Effector memory CD4-positive, alpha-beta T cell (primary cell): Measurements from ENCODE around the gene SORCS3.

Experiments
- DNase-seq, 3 donors: peaks; one replicate each; pipeline ENCODE4 v3.0.0-alpha.2; 2020
- H3K27ac ChIP-seq: 2 replicates; pipeline ENCODE4 v1.7.0; 2013; ENCODE audit warnings: mild to moderate bottlenecking, low read length, moderate library complexity; ENCODE audit not compliant: insufficient read depth, poor library complexity, severe bottlenecking
- H3K27me3 ChIP-seq: replicated peaks from 2 replicates; pipeline ENCODE4 v1.7.0; 2013; ENCODE audit warnings: mild to moderate bottlenecking, low read length; ENCODE audit not compliant: insufficient read depth, control insufficient read depth, poor library complexity, severe bottlenecking
- H3K36me3 ChIP-seq: 2 replicates; pipeline ENCODE4 v1.7.0; 2013; ENCODE audit warnings: mild to moderate bottlenecking, low read length, moderate library complexity; ENCODE audit not compliant: control insufficient read depth, insufficient read depth
- H3K4me1 ChIP-seq: 2 replicates; pipeline ENCODE4 v1.7.0; 2013; ENCODE audit warnings: low read length, mild to moderate bottlenecking; ENCODE audit not compliant: control insufficient read depth, insufficient read depth, poor library complexity, severe bottlenecking
- H3K4me3 ChIP-seq: 2 replicates; pipeline ENCODE4 v1.7.0; 2013; ENCODE audit warnings: low read length, low read depth, mild to moderate bottlenecking; ENCODE audit not compliant: insufficient read depth, poor library complexity, severe bottlenecking
- H3K9me3 ChIP-seq: 2 replicates; pipeline ENCODE4 v1.7.0; 2013; ENCODE audit warnings: mild to moderate bottlenecking, low read length, moderate library complexity; ENCODE audit not compliant: control insufficient read depth

The SORCS3 gene

GRCh38 chr10:105010411-105011121 is 369.5 kb downstream of the SORCS3 start:
- Histone ChIP-seq H3K4me3 (no peak overlapping the region), H3K36me3 (no peaks in the 10 kb centered on the region), H3K9me3 (no peaks in the 10 kb centered on the region), H3K27me3 (no peaks in the 10 kb centered on the region), H3K4me1 (no peaks in the 10 kb centered on the region), H3K27ac (no peak overlapping the region)
- DNase-seq, result no peak

GRCh38 chr10:105017116-105017515 is 376.0 kb downstream of the SORCS3 start:
- Histone ChIP-seq H3K27me3 (no peaks in the 10 kb centered on the region), H3K4me3 (no peak overlapping the region), H3K4me1 (no peaks in the 10 kb centered on the region), H3K27ac (no peak overlapping the region), H3K9me3 (no peaks in the 10 kb centered on the region), H3K36me3 (no peaks in the 10 kb centered on the region)
- DNase-seq, result no peak

DNA sequence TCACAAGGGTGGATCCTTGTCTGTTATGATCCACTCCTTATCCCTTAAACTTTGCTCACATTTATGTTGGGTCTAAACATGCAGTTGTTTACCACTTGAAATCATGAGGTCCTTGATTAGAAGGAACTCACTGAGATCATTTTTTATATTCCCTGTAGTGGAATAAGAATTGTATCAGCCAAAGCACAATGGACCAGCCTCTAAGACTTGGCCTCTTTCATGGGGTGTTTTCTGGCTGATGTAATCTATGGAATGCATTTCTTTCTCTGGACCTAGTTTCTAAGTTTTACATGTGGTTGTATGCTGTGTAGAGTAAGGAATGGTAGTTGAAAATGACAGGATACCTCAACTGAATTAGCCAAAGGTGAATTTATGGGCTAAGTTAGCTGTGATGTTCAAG is 376.6 kb downstream of the SORCS3 start:
- H3K4me1 ChIP-seq, result no peaks in the 10 kb centered on the region
- no peak overlapping the region for H3K4me3 ChIP-seq
- no peaks in the 10 kb centered on the region for H3K27me3 ChIP-seq
- H3K9me3 ChIP-seq, result no peaks in the 10 kb centered on the region
- H3K36me3 ChIP-seq, result no peaks in the 10 kb centered on the region
- no peak for DNase-seq
- no peak overlapping the region for H3K27ac ChIP-seq

DNA sequence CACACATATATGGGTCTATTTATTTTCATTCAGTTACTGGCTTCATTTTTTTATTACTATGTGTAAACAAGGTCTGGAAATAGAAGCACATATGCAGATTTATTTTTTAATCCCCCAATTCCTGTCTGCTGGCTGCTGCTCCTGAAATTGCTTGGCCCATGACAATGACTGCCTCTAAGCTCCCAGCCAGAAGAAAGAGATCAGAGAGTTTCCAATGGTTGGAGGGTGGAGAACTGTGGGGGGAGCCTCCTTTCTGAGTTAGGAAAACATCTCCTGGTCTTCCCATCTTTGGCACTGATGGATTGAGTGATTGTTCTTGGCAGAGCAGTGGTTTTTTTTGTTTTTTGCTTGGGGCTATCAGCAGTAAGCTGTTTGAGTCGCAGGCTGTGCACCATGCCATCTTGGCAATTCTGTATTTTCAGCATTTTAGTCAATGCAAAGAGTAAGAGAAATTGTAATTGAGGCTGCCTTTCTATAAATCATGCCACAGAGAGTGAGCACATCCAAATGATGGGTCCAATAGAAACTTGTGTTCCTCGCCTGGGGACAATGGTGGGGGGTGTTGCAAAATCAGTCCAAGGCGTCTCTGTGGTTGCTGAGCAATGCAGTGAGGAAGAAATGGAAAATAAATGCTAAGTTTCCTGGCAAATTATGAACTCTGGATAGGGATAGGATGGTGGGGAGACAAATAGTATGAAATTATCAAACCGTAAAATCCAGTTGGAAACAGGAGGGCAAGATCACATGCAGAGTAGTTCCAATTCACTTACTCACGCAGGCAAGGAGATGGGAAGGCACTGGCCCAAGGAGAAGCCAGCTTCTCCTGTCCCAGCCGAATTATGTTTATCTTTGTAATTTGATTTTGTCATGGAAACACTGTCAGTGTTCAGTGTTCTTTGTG is 382.4 kb downstream of the SORCS3 start:
- DNase-seq, result no peak
- H3K36me3 ChIP-seq, result no peaks in the 10 kb centered on the region
- H3K9me3 ChIP-seq, result no peaks in the 10 kb centered on the region
- no peak overlapping the region for H3K4me3 ChIP-seq
- no peak overlapping the region for H3K27ac ChIP-seq
- H3K4me1 ChIP-seq, result no peaks in the 10 kb centered on the region
- no peaks in the 10 kb centered on the region for H3K27me3 ChIP-seq

DNA sequence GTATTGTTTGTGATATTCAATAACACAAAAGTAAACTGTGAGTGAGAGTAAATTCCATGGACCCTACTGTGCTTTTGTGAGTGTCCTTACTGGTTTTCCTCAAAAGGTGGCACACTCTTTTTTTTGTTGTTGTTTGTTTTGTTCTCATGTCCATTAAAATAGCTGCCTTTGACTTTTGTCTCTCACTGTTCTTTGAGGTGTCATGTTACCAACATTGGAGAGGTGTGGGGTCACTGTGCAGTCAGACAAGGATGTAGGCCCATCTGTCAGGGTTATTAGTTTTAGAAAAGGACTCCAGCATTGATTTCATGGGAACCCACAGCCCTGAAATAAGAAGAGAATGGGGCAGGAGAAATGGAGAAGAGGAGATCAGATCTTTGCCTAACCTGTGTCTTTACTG is 383.1 kb downstream of the SORCS3 start:
- no peaks in the 10 kb centered on the region for H3K27me3 ChIP-seq
- DNase-seq, result no peak
- no peak overlapping the region for H3K4me3 ChIP-seq
- H3K36me3 ChIP-seq, result no peaks in the 10 kb centered on the region
- H3K27ac ChIP-seq, result no peak overlapping the region
- no peaks in the 10 kb centered on the region for H3K9me3 ChIP-seq
- H3K4me1 ChIP-seq, result no peaks in the 10 kb centered on the region

- no peaks in the 10 kb centered on the region for H3K27me3 ChIP-seq
These were observed 384.0 kb downstream of the SORCS3 start for GRCh38 chr10:105025092-105025491.

GRCh38 chr10:105026566-105026965 is 385.5 kb downstream of the SORCS3 start:
- Histone ChIP-seq H3K27me3 (no peaks in the 10 kb centered on the region), H3K4me3 (no peak overlapping the region), H3K4me1 (no peaks in the 10 kb centered on the region), H3K9me3 (no peaks in the 10 kb centered on the region), H3K36me3 (no peaks in the 10 kb centered on the region), H3K27ac (no peak overlapping the region)
- DNase-seq, result no peak

More at GRCh38 chr10:105025092-105025491, 384.0 kb downstream of the SORCS3 start:
- Histone ChIP-seq H3K27ac (no peak overlapping the region), H3K4me1 (no peaks in the 10 kb centered on the region), H3K9me3 (no peaks in the 10 kb centered on the region), H3K36me3 (no peaks in the 10 kb centered on the region), H3K4me3 (no peak overlapping the region)
- no peak for DNase-seq

GRCh38 chr10:105029286-105029685 is 388.2 kb downstream of the SORCS3 start:
- Histone ChIP-seq H3K36me3 (no peaks in the 10 kb centered on the region), H3K9me3 (no peaks in the 10 kb centered on the region), H3K4me3 (no peak overlapping the region), H3K27ac (no peak overlapping the region), H3K4me1 (no peaks in the 10 kb centered on the region), H3K27me3 (no peaks in the 10 kb centered on the region)
- DNase-seq, result no peak

DNA sequence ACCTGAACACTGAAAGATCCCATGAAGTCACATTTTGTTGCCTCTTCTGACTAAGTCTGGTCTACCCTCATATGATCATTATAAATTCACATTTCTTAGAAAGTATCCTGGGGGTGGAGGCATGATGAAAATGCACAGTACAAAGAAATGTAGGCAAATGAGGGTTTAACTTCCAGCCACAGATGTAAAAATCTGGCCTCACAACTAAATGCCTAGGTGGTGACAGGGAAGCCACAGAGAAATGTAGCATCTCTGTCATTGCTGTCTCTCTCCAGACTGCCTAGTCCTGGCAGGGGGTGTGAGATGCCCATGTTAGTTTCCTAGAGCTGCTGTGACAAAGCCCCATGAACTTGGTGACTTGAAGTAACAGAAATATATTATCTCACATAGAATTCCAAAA is 395.9 kb downstream of the SORCS3 start:
- Histone ChIP-seq H3K36me3 (no peaks in the 10 kb centered on the region), H3K27me3 (no peaks in the 10 kb centered on the region), H3K27ac (no peak overlapping the region), H3K9me3 (no peaks in the 10 kb centered on the region), H3K4me1 (no peaks in the 10 kb centered on the region), H3K4me3 (no peak overlapping the region)
- DNase-seq, result no peak

DNA sequence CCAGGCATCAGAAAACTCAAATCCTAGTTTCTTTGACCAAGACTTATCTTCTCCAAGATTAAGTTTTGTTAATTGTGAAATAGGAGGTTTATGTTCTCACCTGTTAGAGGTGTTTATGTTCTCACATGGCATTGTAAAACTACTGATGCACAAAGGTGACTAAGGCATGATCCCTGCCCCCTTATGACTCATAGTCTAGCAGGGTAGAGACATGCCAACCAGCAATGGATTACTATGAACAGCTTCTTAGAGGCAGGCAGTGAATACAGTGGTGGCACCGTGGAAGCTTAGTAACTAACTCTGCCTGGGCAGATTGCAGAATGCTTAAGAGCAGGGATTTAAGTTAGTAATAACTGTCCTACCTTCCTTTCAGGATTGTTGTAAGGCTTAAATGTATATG is 400.9 kb downstream of the SORCS3 start:
- H3K36me3 ChIP-seq, result no peaks in the 10 kb centered on the region
- no peak overlapping the region for H3K27ac ChIP-seq
- no peak for DNase-seq
- no peaks in the 10 kb centered on the region for H3K9me3 ChIP-seq
- no peaks in the 10 kb centered on the region for H3K4me1 ChIP-seq
- no peak overlapping the region for H3K4me3 ChIP-seq
- no peaks in the 10 kb centered on the region for H3K27me3 ChIP-seq
